ENCODE measurements around the gene TMEM63A.

TMEM63A gene

GRCh38 chr1:225857256-225857655 lies 24.9 kb downstream of the TMEM63A start:
- Histone ChIP-seq H3K9me3 (ENCODE audit: control insufficient read depth, insufficient read depth, low read length) (no peaks in the 10 kb centered on the region), H4K20me1 (ENCODE audit: control insufficient read depth, insufficient read depth, low read depth, low read length) (no peaks in the 10 kb centered on the region), H3K4me3 (ENCODE audit: low read length) (no peak overlapping the region), H3K4me1 (ENCODE audit: control insufficient read depth, low read length) (no peaks in the 10 kb centered on the region), H3K36me3 (ENCODE audit: control insufficient read depth, low read length) (no peaks in the 10 kb centered on the region), H3K79me2 (ENCODE audit: control insufficient read depth, low read length) (no peaks in the 10 kb centered on the region), H3K27ac (ENCODE audit: low read depth, low read length) (no peak overlapping the region), H3K27me3 (ENCODE audit: control insufficient read depth, low read length) (no peaks in the 10 kb centered on the region), H3K9me2 (replicated peaks; ENCODE audit: control insufficient read depth, low read length) (no peaks in the 10 kb centered on the region), H3K4me2 (ENCODE audit: low read length) (no peak overlapping the region), H3F3A (ENCODE audit: control insufficient read depth, insufficient read depth) (no peaks in the 10 kb centered on the region)
- no peak for TF ChIP-seq EZH2phosphoT487 (IDR thresholded peaks at IDR 0.05; ENCODE audit: borderline replicate concordance, low read length)

- no peaks in the 10 kb centered on the region for H3F3A ChIP-seq (ENCODE audit: control insufficient read depth, insufficient read depth)
- H3K27ac ChIP-seq (ENCODE audit: low read depth, low read length): no peak overlapping the region
- no peaks in the 10 kb centered on the region for H3K36me3 ChIP-seq (ENCODE audit: control insufficient read depth, low read length)
- TF ChIP-seq CTCF (IDR thresholded peaks at IDR 0.05; ENCODE audit: low read depth, low read length, poor library complexity, severe bottlenecking): no peak
- no peak overlapping the region for H3K4me2 ChIP-seq (ENCODE audit: low read length)
- H4K20me1 ChIP-seq (ENCODE audit: control insufficient read depth, insufficient read depth, low read depth, low read length): no peaks in the 10 kb centered on the region
- H3K4me1 ChIP-seq (ENCODE audit: control insufficient read depth, low read length): no peaks in the 10 kb centered on the region
- H3K9me2 ChIP-seq (replicated peaks; ENCODE audit: control insufficient read depth, low read length): no peaks in the 10 kb centered on the region
- H3K27me3 ChIP-seq (ENCODE audit: control insufficient read depth, low read length): no peaks in the 10 kb centered on the region
- no peaks in the 10 kb centered on the region for H3K9me3 ChIP-seq (ENCODE audit: control insufficient read depth, insufficient read depth, low read length)
- no peak overlapping the region for H3K4me3 ChIP-seq (ENCODE audit: low read length)
- no peaks in the 10 kb centered on the region for H3K79me2 ChIP-seq (ENCODE audit: control insufficient read depth, low read length)
Measured at GRCh38 chr1:225855503-225856300, 26.5 kb downstream of the TMEM63A start.

DNA sequence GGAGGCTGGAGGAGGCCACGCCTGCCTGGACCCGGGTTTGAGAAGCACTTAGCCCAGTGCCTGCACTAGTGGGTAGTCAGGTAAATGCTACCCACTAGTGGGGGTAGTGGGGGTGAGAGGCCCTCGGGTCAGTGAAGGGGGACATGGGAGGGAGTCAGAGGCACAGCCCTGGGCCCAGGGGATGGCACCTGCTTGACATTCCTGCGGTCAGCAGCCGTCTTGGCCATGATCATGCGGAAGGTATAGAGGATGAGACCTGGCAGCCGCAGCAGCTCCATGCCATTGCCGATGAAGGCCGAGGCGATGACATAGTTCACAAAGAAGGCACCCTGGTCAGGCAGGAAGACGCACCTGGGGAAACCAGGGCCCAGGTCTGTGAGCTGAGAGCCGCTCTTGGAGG lies 28.7 kb downstream of the TMEM63A start:
- H3K9me2 ChIP-seq (replicated peaks; ENCODE audit: control insufficient read depth, low read length): no peaks in the 10 kb centered on the region
- no peak overlapping the region for H3K4me2 ChIP-seq (ENCODE audit: low read length)
- H3F3A ChIP-seq (ENCODE audit: control insufficient read depth, insufficient read depth): no peaks in the 10 kb centered on the region
- no peaks in the 10 kb centered on the region for H3K9me3 ChIP-seq (ENCODE audit: control insufficient read depth, insufficient read depth, low read length)
- TF ChIP-seq EZH2phosphoT487 (IDR thresholded peaks at IDR 0.05; ENCODE audit: borderline replicate concordance, low read length) (no peak), CTCF (IDR thresholded peaks at IDR 0.05; ENCODE audit: low read depth, low read length, poor library complexity, severe bottlenecking) (no peak)
- H3K27me3 ChIP-seq (ENCODE audit: control insufficient read depth, low read length): no peaks in the 10 kb centered on the region
- no peaks in the 10 kb centered on the region for H3K79me2 ChIP-seq (ENCODE audit: control insufficient read depth, low read length)
- no peaks in the 10 kb centered on the region for H3K36me3 ChIP-seq (ENCODE audit: control insufficient read depth, low read length)
- no peak overlapping the region for H3K4me3 ChIP-seq (ENCODE audit: low read length)
- H3K27ac ChIP-seq (ENCODE audit: low read depth, low read length): no peak overlapping the region
- no peaks in the 10 kb centered on the region for H4K20me1 ChIP-seq (ENCODE audit: control insufficient read depth, insufficient read depth, low read depth, low read length)
- H3K4me1 ChIP-seq (ENCODE audit: control insufficient read depth, low read length): peaks cover 4% of the 10 kb centered on the region

GRCh38 chr1:225852413-225853124 lies 29.6 kb downstream of the TMEM63A start:
- H3K4me1 ChIP-seq (ENCODE audit: control insufficient read depth, low read length): peaks cover 13% of the 10 kb centered on the region
- no peaks in the 10 kb centered on the region for H3K79me2 ChIP-seq (ENCODE audit: control insufficient read depth, low read length)
- no peak overlapping the region for H3K4me2 ChIP-seq (ENCODE audit: low read length)
- H3K27ac ChIP-seq (ENCODE audit: low read depth, low read length): no peak overlapping the region
- H3K36me3 ChIP-seq (ENCODE audit: control insufficient read depth, low read length): no peaks in the 10 kb centered on the region
- no peaks in the 10 kb centered on the region for H4K20me1 ChIP-seq (ENCODE audit: control insufficient read depth, insufficient read depth, low read depth, low read length)
- H3K9me3 ChIP-seq (ENCODE audit: control insufficient read depth, insufficient read depth, low read length): no peaks in the 10 kb centered on the region
- H3K27me3 ChIP-seq (ENCODE audit: control insufficient read depth, low read length): no peaks in the 10 kb centered on the region
- H3K9me2 ChIP-seq (replicated peaks; ENCODE audit: control insufficient read depth, low read length): no peaks in the 10 kb centered on the region
- H3F3A ChIP-seq (ENCODE audit: control insufficient read depth, insufficient read depth): 0 out of 2 replicates have a peak, but pooled peaks cover 4% of the 10 kb centered on the region
- TF ChIP-seq EZH2phosphoT487 (IDR thresholded peaks at IDR 0.05; ENCODE audit: borderline replicate concordance, low read length) (no peak), CTCF (IDR thresholded peaks at IDR 0.05; ENCODE audit: low read depth, low read length, poor library complexity, severe bottlenecking) (no peak)
- H3K4me3 ChIP-seq (ENCODE audit: low read length): no peak overlapping the region

All from DOHH2 (cell line).